Measurements from ENCODE around the gene KCNJ12. TPM values are rescaled to one million over a fixed set of nuclear protein-coding genes. Genes with fewer than 3 reads are reported as not detected.

The KCNJ12 gene
- total RNA-seq, 1 experiment from 2014 or later: 2.3 TPM

- peak; percentile 46 for DNase-seq (ENCODE audit: low spot score)
- peaks cover 42% of the 10 kb centered on the region for H3K27me3 Mint-ChIP-seq (ENCODE audit: low read depth)
- peak; percentile 80 for TF ChIP-seq FOXK1 (CRISPR knock-in tag; IDR thresholded peaks at IDR 0.05)
- TF ChIP-seq CTCF (IDR thresholded peaks at IDR 0.05): peak; percentile 22; the same call in 1 of the 2 replicates
- TF ChIP-seq FOXP4 (CRISPR knock-in tag; IDR thresholded peaks at IDR 0.05): peak; percentile 95
- no peak for TF ChIP-seq HMGA2 (CRISPR knock-in tag; IDR thresholded peaks at IDR 0.05)
- no peak for TF ChIP-seq EMX1 (CRISPR knock-in tag; IDR thresholded peaks at IDR 0.05)
- peak; percentile 80; the same call in 1 of the 2 replicates for TF ChIP-seq ZNF219 (CRISPR knock-in tag; IDR thresholded peaks at IDR 0.05; ENCODE audit: borderline replicate concordance)
- TF ChIP-seq CBFB (CRISPR knock-in tag; IDR thresholded peaks at IDR 0.05; ENCODE audit: low read depth): no peak
- TF ChIP-seq ERG (CRISPR knock-in tag; IDR thresholded peaks at IDR 0.05): no peak
- peak; percentile 31; the same call in 1 of the 2 replicates for TF ChIP-seq PREB (CRISPR knock-in tag; IDR thresholded peaks at IDR 0.05; ENCODE audit: borderline replicate concordance)
- TF ChIP-seq TEAD4 (CRISPR knock-in tag; IDR thresholded peaks at IDR 0.05): peak; percentile 64
- TF ChIP-seq E2F1 (CRISPR knock-in tag; IDR thresholded peaks at IDR 0.05): peak; percentile 55; the same call in 1 of the 2 replicates
- no peak for TF ChIP-seq ZNF232 (CRISPR knock-in tag; IDR thresholded peaks at IDR 0.05)
- TF ChIP-seq SMAD4 (CRISPR knock-in tag; IDR thresholded peaks at IDR 0.05): peak; percentile 70
- TF ChIP-seq IRF1 (CRISPR knock-in tag; IDR thresholded peaks at IDR 0.05): peak; percentile 84; the same call in 1 of the 2 replicates
- TF ChIP-seq NFE2L1 (CRISPR knock-in tag; IDR thresholded peaks at IDR 0.05): peak; percentile 90; the same call in 1 of the 2 replicates
- no peak for TF ChIP-seq ZNF416 (CRISPR knock-in tag; IDR thresholded peaks at IDR 0.05)
- TF ChIP-seq JUN (CRISPR knock-in tag; IDR thresholded peaks at IDR 0.05): peak; percentile 89
- TF ChIP-seq ZNF281 (CRISPR knock-in tag; IDR thresholded peaks at IDR 0.05): peak; percentile 89; the same call in 1 of the 2 replicates
- no peak for TF ChIP-seq GRHL2 (CRISPR knock-in tag; IDR thresholded peaks at IDR 0.05; ENCODE audit: insufficient replicate concordance, severe bottlenecking)
- TF ChIP-seq MAX (CRISPR knock-in tag; IDR thresholded peaks at IDR 0.05): peak; percentile 99
- peak; percentile 89 for TF ChIP-seq TP53 (CRISPR knock-in tag; IDR thresholded peaks at IDR 0.05)
- peak; percentile 40; the same call in 1 of the 2 replicates for TF ChIP-seq ESRRA (CRISPR knock-in tag; IDR thresholded peaks at IDR 0.05; ENCODE audit: borderline replicate concordance)
- peak; percentile 79; the same call in 1 of the 2 replicates for TF ChIP-seq USF1 (CRISPR knock-in tag; IDR thresholded peaks at IDR 0.05)
- TF ChIP-seq PRRX2 (CRISPR knock-in tag; IDR thresholded peaks at IDR 0.05): no peak
Observed at GRCh38 chr17:21452377-21453143, 76.4 kb downstream of the KCNJ12 start.

More at GRCh38 chr17:21452377-21453143, 76.4 kb downstream of the KCNJ12 start:
- Mint-ChIP-seq H3K4me1 (peaks cover 22% of the 10 kb centered on the region), H3K9me3 (peaks cover 4% of the 10 kb centered on the region; the same call in 1 of the 2 replicates), H3K27ac (no peak overlapping the region), H3K36me3 (no peaks in the 10 kb centered on the region), H3K4me3 (peak overlapping the region; percentile 63)
- ChIA-PET POLR2A (no interaction called here), CTCF (interaction anchor here (0.6 to 1.0 kb wide), 7 partner anchors 11 to 396 kb away, joined by 3 to 16 read pairs (median 3); no protein-coding TSS in a partner anchor)
- ATAC-seq: peak; percentile 46
